Activated CD8-positive, alpha-beta memory T cell treated with anti-CD3 and anti-CD28 coated beads for 36 hours (primary cell): ENCODE results near the gene STAT6. TPM values are rescaled to one million over a fixed set of nuclear protein-coding genes. Genes with fewer than 3 reads are reported as not detected.
"Not testable (repeated sequence)": the region's sequence is repeated elsewhere in the genome, so short reads cannot be mapped to it uniquely, and the experiment has no call there.

ENCODE experiments used
- CTCF ChIA-PET: fragments of 350-600 bp; sonication (Branson Sonifier 250); formaldehyde crosslinking; loops from one replicate; lab custom pipeline; 2021; ENCODE audit warnings: antibody characterized with exemption; lab: Charles Lee
- POLR2A ChIA-PET: fragments of 350-600 bp; sonication (Branson Sonifier 250); formaldehyde crosslinking; loops from one replicate; lab custom pipeline; 2021; ENCODE audit warnings: antibody characterized with exemption; lab: Charles Lee
- total RNA-seq, 2 experiments: library from RNA; stranded (reverse); gene quantifications; one replicate each; pipeline ENCODE4 v1.2.3, GENCODE V29; 2021

The STAT6 gene
- total RNA-seq, 2 experiments from 2014 or later: 260 to 266 TPM

DNA sequence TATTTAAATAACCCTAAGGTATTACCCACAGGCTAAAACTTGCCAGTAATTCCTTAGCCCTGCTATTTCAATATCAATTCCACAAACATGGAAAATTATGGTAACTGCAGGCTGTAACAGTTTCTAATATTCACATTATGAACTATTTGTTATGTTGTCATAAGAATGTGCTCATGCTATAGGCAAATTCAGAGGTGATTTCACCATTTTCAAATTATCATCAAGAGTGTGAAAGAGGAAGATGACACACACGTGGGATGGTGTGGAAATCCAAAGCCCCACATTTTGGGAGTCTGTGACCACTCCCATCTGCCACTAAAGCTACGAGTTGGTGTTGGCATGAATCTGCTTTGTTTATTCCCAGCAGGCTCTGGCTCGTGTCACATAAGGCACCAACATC, 55.3 kb downstream of the STAT6 start:
- ChIA-PET CTCF (no interaction called here), POLR2A (no interaction called here)

DNA sequence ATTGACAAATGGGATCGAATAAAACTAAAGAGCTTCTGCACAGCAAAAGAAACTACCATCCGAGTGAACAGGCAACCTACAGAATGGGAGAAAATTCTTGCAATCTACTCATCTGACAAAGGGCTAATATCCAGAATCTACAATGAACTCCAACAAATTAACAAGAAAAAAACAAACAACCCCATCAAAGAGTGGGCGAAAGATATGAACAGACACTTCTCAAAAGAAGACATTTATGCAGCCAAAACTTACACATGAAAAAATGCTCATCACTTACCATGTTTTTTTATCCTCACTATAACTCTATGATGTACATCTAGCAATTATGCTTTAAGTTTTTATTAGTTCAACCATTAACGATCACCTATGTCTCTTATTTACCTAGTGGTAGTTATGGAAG, 57.3 kb downstream of the STAT6 start:
- CTCF ChIA-PET, POLR2A ChIA-PET: not testable (repeated sequence)

- POLR2A ChIA-PET, CTCF ChIA-PET: not testable (repeated sequence)
Observed at GRCh38 chr12:57053146-57053545, 58.0 kb downstream of the STAT6 start.

DNA sequence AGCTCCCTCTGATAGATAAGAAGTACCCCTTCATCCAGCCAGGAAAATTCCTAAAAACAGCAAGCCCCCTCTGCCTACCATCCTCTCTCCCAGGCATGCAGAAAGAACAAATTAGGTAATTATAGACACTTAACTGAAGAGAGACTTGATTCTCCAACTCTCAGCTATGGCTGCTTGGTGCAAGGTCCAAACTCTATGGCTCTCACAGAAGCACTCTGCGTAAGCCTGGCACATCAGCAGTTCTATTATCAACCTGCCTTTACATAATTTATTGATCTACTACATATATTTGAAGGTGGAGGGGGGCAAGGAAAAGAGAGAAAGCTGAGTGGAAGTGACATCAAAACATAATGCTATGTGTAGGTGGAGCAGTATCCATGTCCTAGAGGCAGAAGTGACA, 60.2 kb downstream of the STAT6 start:
- CTCF ChIA-PET: interaction anchor here (1.0 to 1.8 kb wide), 3 partner anchors 11 to 73 kb away, joined by 3 to 5 read pairs (median 5); no protein-coding TSS in a partner anchor
- POLR2A ChIA-PET: no interaction called here

- POLR2A ChIA-PET: interaction anchor here (0.6 kb wide), 1 partner anchor 179 kb away, joined by 6 read pairs; no protein-coding TSS in a partner anchor
- CTCF ChIA-PET: interaction anchor here (1.2 kb wide), 1 partner anchor 13 kb away, joined by 4 read pairs; no protein-coding TSS in a partner anchor
Observed at GRCh38 chr12:57049890-57050289, 61.3 kb downstream of the STAT6 start, which contains the start of gene MYO1A. MYO1A (minus strand) TSS chr12:57050129; CDS start chr12:57048323, 1,806 bp downstream.

DNA sequence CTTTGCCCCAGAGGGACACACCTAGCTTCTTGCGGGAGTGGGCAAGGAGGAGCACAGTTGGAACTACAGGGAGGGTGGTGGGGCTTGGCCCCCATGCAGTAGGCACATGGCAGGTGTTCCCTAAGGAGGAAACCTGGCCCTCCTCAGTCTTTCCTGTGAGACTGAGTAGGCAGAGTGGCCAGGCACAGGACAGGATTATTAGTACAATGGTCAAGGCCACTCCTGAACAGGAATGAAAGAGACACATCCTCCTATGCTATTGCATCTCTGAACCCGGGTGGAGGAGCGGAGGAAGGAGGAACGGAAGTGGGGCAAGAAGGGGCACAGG, 62.1 kb downstream of the STAT6 start:
- ChIA-PET POLR2A (interaction anchor here (1.6 kb wide), 1 partner anchor 50 kb away, joined by 7 read pairs; no protein-coding TSS in a partner anchor), CTCF (interaction anchor here (1.2 to 2.1 kb wide), 3 partner anchors 10 to 14 kb away, joined by 4 to 6 read pairs (median 4); no protein-coding TSS in a partner anchor)

DNA sequence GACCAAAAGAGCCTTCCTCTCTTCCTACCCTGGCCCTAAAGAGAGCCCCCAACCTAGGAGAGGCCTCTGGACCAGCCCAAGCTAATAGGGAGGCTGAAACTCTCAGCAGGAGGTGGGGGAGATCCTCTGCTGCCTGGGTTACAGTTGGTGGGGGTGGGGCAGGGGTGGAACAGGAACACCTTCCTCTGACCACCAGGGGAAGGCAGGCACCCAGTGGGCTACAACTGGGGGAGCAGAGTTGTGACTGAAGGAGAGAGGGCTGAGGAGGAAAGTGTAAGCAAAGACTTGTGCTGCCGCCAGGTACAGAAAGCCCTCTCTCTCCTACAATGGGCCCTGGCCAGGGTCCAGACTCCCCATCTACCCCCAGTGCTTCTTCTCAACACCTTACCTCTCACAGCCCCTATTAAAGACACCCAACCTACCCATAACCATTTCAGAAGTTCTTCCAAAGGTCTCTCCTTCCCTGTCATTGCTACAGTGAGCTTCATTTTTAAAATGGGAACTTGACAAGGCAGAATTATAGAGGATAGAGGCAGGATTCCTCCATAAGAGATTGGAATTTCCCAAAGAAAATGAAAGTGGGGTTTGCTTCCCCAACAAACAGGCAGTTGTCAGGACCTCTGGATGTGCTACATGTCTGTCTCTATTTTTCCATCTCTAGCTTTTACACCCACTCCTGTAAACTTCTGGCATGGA, 62.6 kb downstream of the STAT6 start:
- POLR2A ChIA-PET: interaction anchor here (1.4 to 1.6 kb wide), 2 partner anchors 49 to 64 kb away, joined by 4 to 7 read pairs; no protein-coding TSS in a partner anchor

GRCh38 chr12:57047981-57048380, 63.2 kb downstream of the STAT6 start:
- POLR2A ChIA-PET: interaction anchor here (1.4 to 1.6 kb wide), 2 partner anchors 49 to 64 kb away, joined by 4 to 7 read pairs; no protein-coding TSS in a partner anchor
- CTCF ChIA-PET: interaction anchor here (0.8 to 2.1 kb wide), 4 partner anchors 9 to 15 kb away, joined by 3 to 6 read pairs (median 4); no protein-coding TSS in a partner anchor

More for the DNA sequence above, 62.6 kb downstream of the STAT6 start:
- CTCF ChIA-PET: interaction anchor here (0.8 to 2.1 kb wide), 4 partner anchors 10 to 14 kb away, joined by 3 to 6 read pairs (median 4); no protein-coding TSS in a partner anchor

GRCh38 chr12:57046947-57047890, 63.9 kb downstream of the STAT6 start:
- ChIA-PET POLR2A (interaction anchor here (1.4 kb wide), 1 partner anchor 65 kb away, joined by 4 read pairs; no protein-coding TSS in a partner anchor), CTCF (interaction anchor here (1.2 to 2.1 kb wide), 4 partner anchors 8 to 23 kb away, joined by 3 to 6 read pairs (median 4); no protein-coding TSS in a partner anchor)

DNA sequence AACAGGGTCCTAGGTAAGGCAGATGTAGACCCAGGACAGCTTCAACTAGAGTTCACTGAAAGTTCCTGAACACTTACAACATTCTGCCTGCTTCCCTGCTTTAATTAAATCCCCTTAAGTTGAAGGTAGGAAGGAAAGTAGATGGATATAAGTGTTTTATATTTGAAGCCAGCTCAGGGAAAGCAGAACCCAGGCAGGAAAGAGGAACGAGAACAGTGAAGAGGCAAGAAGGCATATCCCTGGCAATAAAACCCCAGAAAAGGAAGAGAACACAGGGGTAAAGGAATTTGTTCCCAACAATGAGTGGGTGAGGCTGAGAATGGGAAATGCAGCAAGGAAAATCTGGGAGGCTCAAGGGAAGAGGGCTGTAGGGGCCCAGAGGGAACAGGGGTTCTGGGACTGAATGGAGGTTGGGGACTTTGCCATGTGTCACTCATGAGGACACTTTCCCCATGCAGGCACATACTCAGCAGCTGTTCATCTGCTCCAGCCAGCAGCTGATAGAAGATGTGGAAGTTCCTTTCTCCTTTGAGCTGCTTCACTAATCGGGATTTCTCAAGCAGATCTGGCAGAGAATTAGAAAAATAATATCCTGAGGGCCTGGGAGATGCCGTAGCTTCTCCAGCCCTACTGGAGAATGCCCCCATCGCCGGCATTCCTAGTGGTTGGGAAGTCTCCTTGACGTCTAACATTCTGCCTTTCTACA, 64.9 kb downstream of the STAT6 start:
- POLR2A ChIA-PET: interaction anchor here (0.6 kb wide), 1 partner anchor 196 kb away, joined by 3 read pairs; no protein-coding TSS in a partner anchor
- CTCF ChIA-PET: interaction anchor here (0.5 to 1.7 kb wide), 3 partner anchors 24 to 87 kb away, joined by 3 to 5 read pairs (median 3); no protein-coding TSS in a partner anchor

Other genes starting within 250 kb of the STAT6 start
- gene SDR9C7, start 177.0 kb downstream of the STAT6 start, total RNA-seq: not detected
- under 1 TPM; 0.19 to 0.27 TPM for gene RDH16, start 153.8 kb downstream of the STAT6 start, total RNA-seq
- gene ZBTB39, start 104.8 kb downstream of the STAT6 start, total RNA-seq: 1 to 10 TPM; 8.2 to 8.7 TPM
- under 1 TPM in 1 of 2 experiments, not detected in 1; 0.27 TPM for gene TAC3, start 94.8 kb downstream of the STAT6 start, total RNA-seq
- 1 to 10 TPM; 1.7 to 2.0 TPM for gene MYO1A, start 61.2 kb downstream of the STAT6 start, total RNA-seq
- gene NEMP1, start 32.6 kb downstream of the STAT6 start, total RNA-seq: 10 to 100 TPM; 59.7 to 63.0 TPM
- gene NAB2, start 22.2 kb downstream of the STAT6 start, total RNA-seq: 10 to 100 TPM; 52.1 to 53.6 TPM
- under 1 TPM; 0.57 to 0.95 TPM for gene LRP1, start 17.1 kb upstream of the STAT6 start, total RNA-seq
- gene LRP1-AS, start 36.3 kb upstream of the STAT6 start, total RNA-seq: not detected
- gene NXPH4, start 105.4 kb upstream of the STAT6 start, total RNA-seq: under 1 TPM; 0.38 to 0.40 TPM
- 100 to 1,000 TPM; 474 to 496 TPM for gene SHMT2, start 118.3 kb upstream of the STAT6 start, total RNA-seq
- 1 to 10 TPM in 1 of 2 experiments, under 1 TPM in 1; 0.71 to 1.4 TPM for gene STAC3, start 139.8 kb upstream of the STAT6 start, total RNA-seq